Amniotic epithelial cell (primary cell): ENCODE measurements around the gene DISC1.
"Not testable (repeated sequence)": the region's sequence is repeated elsewhere in the genome, so short reads cannot be mapped to it uniquely, and the experiment has no call there.

ENCODE experiments used
- DNase-seq: peaks from one replicate; pipeline ENCODE4 v3.0.0-alpha.2; 2010; ENCODE audit warnings: low read depth

Gene DISC1

GRCh38 chr1:231699784-231700183, 73.2 kb downstream of the DISC1 start:
- peak; percentile 32 for DNase-seq

- DNase-seq: no peak
These were observed 74.7 kb downstream of the DISC1 start for GRCh38 chr1:231701306-231701705.

GRCh38 chr1:231702331-231702730, 75.7 kb downstream of the DISC1 start:
- peak; percentile 31 for DNase-seq

- DNase-seq: peak; percentile 70
These were observed 76.2 kb downstream of the DISC1 start for GRCh38 chr1:231702804-231703203.

- no peak for DNase-seq
These were observed 79.5 kb downstream of the DISC1 start for GRCh38 chr1:231705806-231706760.

- DNase-seq: no peak
These were observed 80.3 kb downstream of the DISC1 start for GRCh38 chr1:231706934-231707333.

GRCh38 chr1:231707407-231707806, 80.8 kb downstream of the DISC1 start:
- DNase-seq: no peak

GRCh38 chr1:231708394-231708793, 81.8 kb downstream of the DISC1 start:
- DNase-seq: no peak

GRCh38 chr1:231714440-231714839, 87.8 kb downstream of the DISC1 start:
- no peak for DNase-seq

GRCh38 chr1:231715816-231716722, 89.5 kb downstream of the DISC1 start:
- DNase-seq: no peak

GRCh38 chr1:231716879-231717278, 90.3 kb downstream of the DISC1 start:
- no peak for DNase-seq

- DNase-seq: no peak
These were observed 93.0 kb downstream of the DISC1 start for GRCh38 chr1:231719485-231720183.

- DNase-seq: no peak
These were observed 94.2 kb downstream of the DISC1 start for GRCh38 chr1:231720652-231721325.

- no peak for DNase-seq
These were observed 94.8 kb downstream of the DISC1 start for GRCh38 chr1:231721436-231721835.

GRCh38 chr1:231722356-231722755, 95.8 kb downstream of the DISC1 start:
- no peak for DNase-seq

- no peak for DNase-seq
These were observed 96.6 kb downstream of the DISC1 start for GRCh38 chr1:231723146-231723545.

GRCh38 chr1:231724041-231724440, 97.5 kb downstream of the DISC1 start:
- DNase-seq: no peak

- DNase-seq: peak; percentile 72
These were observed 98.5 kb downstream of the DISC1 start for GRCh38 chr1:231724876-231725647.

- DNase-seq: no peak
These were observed 100.6 kb downstream of the DISC1 start for GRCh38 chr1:231727171-231727570.

- not testable (repeated sequence) for DNase-seq
These were observed 102.4 kb downstream of the DISC1 start for GRCh38 chr1:231728987-231729386.

GRCh38 chr1:231729544-231729943, 103.0 kb downstream of the DISC1 start:
- no peak for DNase-seq
